ENCODE results near the gene ZNF524. TPM values are rescaled to one million over a fixed set of nuclear protein-coding genes. Genes with fewer than 3 reads are reported as not detected.

The ZNF524 gene
- total RNA-seq, 1 experiment from 2014 or later, result 5.5 TPM

GRCh38 chr19:55618426-55618825 is 18.3 kb downstream of the ZNF524 start:
- no peak for DNase-seq (ENCODE audit: low spot score)
- CTCF ChIA-PET, result interaction anchor here (0.6 to 4.0 kb wide), 6 partner anchors 12 to 79 kb away, joined by 3 to 14 read pairs (median 5); partner anchors contain the start of gene ZNF865
- Mint-ChIP-seq H3K36me3 (peaks cover 22% of the 10 kb centered on the region), H3K9me3 (0 out of 2 replicates have a peak, but pooled peaks cover 3% of the 10 kb centered on the region), H3K4me3 (no peak overlapping the region), H3K27ac (no peak overlapping the region), H3K27me3 (ENCODE audit: low read depth) (0 out of 2 replicates have a peak, but pooled peaks cover 3% of the 10 kb centered on the region), H3K4me1 (peaks cover 5% of the 10 kb centered on the region; the same call in 1 of the 2 replicates)
- TF ChIP-seq NFE2L1 (CRISPR knock-in tag; IDR thresholded peaks at IDR 0.05), result no peak
- no peak for TF ChIP-seq SP1 (CRISPR knock-in tag; conservative IDR thresholded peaks at IDR 0.05)
- no peak for TF ChIP-seq GABPB1 (CRISPR knock-in tag; IDR thresholded peaks at IDR 0.05)
- TF ChIP-seq ZNF138 (CRISPR knock-in tag; conservative IDR thresholded peaks at IDR 0.05), result no peak
- no peak for TF ChIP-seq AFF4 (CRISPR knock-in tag; IDR thresholded peaks at IDR 0.05; ENCODE audit: borderline replicate concordance)
- TF ChIP-seq, protein P1, sequence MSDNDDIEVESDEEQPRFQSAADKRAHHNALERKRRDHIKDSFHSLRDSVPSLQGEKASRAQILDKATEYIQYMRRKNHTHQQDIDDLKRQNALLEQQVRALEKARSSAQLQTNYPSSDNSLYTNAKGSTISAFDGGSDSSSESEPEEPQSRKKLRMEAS (CRISPR knock-in tag; IDR thresholded peaks at IDR 0.05), result no peak
- TF ChIP-seq ZBTB43 (CRISPR knock-in tag; IDR thresholded peaks at IDR 0.05), result no peak
- no peak for TF ChIP-seq ZNF396 (CRISPR knock-in tag; IDR thresholded peaks at IDR 0.05; ENCODE audit: borderline replicate concordance)
- TF ChIP-seq FOXJ3 (CRISPR knock-in tag; IDR thresholded peaks at IDR 0.05; ENCODE audit: borderline replicate concordance), result no peak
- no peak for TF ChIP-seq ZNF263 (CRISPR knock-in tag; IDR thresholded peaks at IDR 0.05; ENCODE audit: low read depth)
- TF ChIP-seq IRF2 (CRISPR knock-in tag; IDR thresholded peaks at IDR 0.05; ENCODE audit: borderline replicate concordance, low read depth), result no peak
- no peak for TF ChIP-seq RELA (CRISPR knock-in tag; IDR thresholded peaks at IDR 0.05; ENCODE audit: borderline replicate concordance)
- no peak for TF ChIP-seq ESRRA (CRISPR knock-in tag; IDR thresholded peaks at IDR 0.05; ENCODE audit: borderline replicate concordance)
- no peak for TF ChIP-seq NR1H2 (CRISPR knock-in tag; IDR thresholded peaks at IDR 0.05)
- no peak for TF ChIP-seq ZNF512 (CRISPR knock-in tag; IDR thresholded peaks at IDR 0.05; ENCODE audit: borderline replicate concordance)
- TF ChIP-seq ELF4 (CRISPR knock-in tag; IDR thresholded peaks at IDR 0.05; ENCODE audit: low read depth), result no peak
- TF ChIP-seq, protein P2, sequence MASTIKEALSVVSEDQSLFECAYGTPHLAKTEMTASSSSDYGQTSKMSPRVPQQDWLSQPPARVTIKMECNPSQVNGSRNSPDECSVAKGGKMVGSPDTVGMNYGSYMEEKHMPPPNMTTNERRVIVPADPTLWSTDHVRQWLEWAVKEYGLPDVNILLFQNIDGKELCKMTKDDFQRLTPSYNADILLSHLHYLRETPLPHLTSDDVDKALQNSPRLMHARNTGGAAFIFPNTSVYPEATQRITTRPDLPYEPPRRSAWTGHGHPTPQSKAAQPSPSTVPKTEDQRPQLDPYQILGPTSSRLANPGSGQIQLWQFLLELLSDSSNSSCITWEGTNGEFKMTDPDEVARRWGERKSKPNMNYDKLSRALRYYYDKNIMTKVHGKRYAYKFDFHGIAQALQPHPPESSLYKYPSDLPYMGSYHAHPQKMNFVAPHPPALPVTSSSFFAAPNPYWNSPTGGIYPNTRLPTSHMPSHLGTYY (CRISPR knock-in tag; IDR thresholded peaks at IDR 0.05), result no peak
- no peak for TF ChIP-seq OVOL2 (CRISPR knock-in tag; IDR thresholded peaks at IDR 0.05; ENCODE audit: borderline replicate concordance)
- TF ChIP-seq ZMAT4 (CRISPR knock-in tag; IDR thresholded peaks at IDR 0.05), result no peak
- no peak for TF ChIP-seq SMAD4 (CRISPR knock-in tag; IDR thresholded peaks at IDR 0.05)
- POLR2A ChIA-PET, result interaction anchor here (0.7 kb wide), 1 partner anchor 1189 kb away, joined by 3 read pairs; no protein-coding TSS in a partner anchor
- no peak for ATAC-seq

All from WTC11 (cell line).